HG03520 (cell line): ENCODE measurements around the gene CCT4.
A peak's percentile ranks its signal among the peaks of the same experiment; 100 is the strongest.
"Not testable (repeated sequence)": the region's sequence is repeated elsewhere in the genome, so short reads cannot be mapped to it uniquely, and the experiment has no call there.

ENCODE experiments used
- ATAC-seq: cut with Tn5 transposase; IDR thresholded peaks from one replicate; pipeline ENCODE4 v1.9.1; 2021; ENCODE audit warnings: mild to moderate bottlenecking, moderate library complexity; ENCODE audit not compliant: unreplicated experiment

Gene CCT4, protein sequence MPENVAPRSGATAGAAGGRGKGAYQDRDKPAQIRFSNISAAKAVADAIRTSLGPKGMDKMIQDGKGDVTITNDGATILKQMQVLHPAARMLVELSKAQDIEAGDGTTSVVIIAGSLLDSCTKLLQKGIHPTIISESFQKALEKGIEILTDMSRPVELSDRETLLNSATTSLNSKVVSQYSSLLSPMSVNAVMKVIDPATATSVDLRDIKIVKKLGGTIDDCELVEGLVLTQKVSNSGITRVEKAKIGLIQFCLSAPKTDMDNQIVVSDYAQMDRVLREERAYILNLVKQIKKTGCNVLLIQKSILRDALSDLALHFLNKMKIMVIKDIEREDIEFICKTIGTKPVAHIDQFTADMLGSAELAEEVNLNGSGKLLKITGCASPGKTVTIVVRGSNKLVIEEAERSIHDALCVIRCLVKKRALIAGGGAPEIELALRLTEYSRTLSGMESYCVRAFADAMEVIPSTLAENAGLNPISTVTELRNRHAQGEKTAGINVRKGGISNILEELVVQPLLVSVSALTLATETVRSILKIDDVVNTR

DNA sequence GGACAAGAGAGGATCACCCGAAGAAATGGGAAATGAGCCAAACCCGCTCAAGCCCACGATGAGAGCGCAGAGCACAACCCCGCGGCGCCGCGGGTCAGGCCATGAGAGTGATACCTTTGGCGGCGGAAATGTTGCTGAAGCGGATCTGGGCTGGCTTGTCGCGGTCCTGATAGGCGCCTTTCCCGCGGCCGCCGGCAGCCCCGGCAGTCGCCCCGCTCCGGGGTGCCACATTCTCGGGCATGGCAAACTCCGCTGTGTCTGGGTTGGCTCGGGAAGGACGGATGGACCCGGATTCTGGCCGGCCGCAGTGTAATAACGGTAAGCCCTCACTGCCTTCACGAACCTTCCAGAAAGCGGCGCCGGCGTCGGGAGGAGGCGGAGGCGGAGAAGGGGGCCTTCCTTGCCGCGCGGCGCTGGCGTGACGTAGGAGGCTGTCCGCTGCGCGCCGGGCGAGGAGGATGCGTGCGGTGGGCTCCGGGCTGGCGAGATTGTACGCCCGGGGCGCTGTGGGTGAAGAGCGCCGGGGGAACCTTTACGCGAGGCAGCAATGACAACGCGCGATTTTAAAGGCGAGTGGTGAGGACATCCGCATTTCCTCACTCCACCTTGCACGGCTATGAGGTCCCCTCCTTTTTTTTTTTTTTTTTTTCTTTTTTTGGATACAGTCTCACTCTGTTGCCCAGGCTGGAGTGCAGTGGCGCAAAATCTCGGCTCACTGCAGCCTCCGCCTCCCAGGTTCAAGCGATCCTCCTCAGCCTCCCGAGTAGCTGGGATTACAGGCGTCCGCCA lies at the start of gene CCT4:
Gene CCT4 (minus strand): TSS at position 390 of the 789 bp plus-strand sequence. CDS start 149 bp downstream, at position 241.
- ATAC-seq: peak; percentile 68

DNA sequence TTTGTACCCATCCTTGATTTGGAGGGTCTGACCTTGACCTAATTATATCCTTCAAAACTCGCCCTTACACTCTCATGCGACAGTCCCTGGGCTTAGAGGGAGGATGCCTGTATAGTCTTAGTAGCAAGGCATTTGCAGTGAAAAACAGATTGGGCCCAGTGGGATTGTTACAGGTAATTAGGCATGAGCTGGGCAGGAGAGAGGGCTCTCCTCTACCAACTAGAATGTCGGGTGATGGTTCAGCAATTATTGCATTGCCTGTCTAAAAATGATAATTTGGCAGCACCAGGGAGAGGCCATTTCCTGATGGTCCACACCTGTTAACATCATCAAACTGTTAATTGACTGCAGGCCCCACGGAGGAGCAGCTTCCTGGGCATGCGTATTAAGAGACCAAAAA lies 49.4 kb upstream of the CCT4 start:
- no peak for ATAC-seq

DNA sequence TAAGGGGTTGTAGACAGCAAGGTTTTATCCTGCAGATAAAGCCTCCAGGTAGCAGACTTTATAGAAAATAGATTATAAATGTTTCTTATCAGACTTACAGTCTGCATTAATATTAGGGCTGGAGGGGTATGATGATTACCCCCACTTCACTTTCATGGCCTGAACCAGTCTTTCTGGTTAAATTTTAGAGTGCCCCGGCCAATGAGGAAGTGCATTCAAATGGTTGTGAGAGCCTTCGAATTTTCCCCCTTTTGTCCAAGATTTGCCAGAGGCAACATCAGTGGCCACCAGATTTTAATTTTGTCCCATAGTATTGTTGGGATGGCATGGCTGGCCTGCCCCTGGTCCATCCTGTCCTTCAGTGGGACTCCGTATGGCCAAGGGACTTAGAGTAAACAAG lies 48.6 kb upstream of the CCT4 start:
- no peak for ATAC-seq

DNA sequence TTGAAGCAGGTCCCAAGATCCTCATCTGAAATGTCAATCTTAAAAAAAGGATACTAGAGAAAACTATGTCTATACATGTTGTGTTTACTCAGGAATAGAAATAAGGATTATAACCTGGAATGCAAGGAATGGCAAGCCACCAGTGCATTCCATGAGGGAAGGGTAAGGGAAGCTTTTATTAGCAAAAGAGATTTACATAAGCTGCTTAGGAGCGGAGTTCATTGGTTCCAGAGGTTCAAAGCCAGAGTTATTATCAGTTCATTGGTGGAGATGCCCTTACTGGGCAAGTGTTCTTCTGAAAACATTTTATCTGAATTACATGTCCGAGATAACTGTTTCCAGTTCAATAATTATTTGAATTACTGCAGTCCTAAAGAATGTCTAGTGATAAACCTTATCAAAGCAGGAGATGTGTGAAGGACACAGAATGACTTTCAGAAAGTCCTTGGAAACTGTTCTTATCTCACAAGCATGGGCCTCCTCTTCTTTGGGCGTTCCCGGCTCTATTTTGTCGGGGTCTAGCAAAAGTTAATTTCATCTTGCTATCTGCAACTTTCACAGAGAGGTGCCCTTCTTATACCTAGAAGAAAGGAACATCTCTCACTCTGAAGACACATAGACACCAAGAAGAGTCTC lies 40.5 kb upstream of the CCT4 start:
- ATAC-seq: no peak

DNA sequence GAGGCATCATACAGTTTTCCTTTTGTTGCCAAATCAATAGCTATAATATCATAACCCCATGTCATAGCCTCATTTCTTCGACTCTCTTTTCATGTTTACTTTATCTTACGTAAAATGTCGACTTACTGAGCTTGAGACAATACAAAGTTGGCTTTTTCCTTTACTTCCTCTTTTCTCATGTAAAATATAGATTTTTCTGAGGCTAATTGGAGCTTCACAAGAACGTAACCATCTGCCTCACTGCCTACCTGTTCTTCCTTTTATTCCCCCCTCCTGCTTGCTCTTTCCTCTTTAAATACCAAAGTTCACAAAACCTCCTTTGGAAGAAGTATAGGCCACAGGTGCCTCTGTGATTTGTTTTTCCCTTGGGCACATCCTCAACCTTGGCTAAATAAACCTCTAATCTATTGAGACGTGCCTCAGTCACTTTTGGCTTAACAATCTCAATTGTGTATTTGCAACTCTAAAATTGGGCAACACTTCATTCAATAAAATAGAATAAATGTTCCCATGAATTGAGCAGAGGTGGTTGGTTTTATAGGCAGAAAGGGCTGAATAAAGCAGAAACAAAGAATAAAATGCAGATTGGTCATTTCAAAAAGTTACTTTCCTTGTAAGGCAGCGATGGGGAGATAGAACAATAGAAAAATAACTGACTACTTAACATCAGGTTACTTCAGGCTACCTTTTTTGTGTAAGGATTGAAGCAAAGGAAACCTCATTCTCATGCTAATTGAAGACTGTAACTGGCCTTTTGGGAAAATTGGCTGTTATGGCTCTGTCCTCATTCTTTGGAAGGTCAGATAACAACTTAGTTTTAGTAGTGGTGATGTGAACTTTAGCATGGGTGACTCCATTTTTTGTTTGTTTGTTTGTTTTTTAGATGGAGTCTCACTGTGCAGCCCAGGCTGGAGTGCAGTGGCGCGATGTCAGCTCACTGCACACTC lies 38.3 kb upstream of the CCT4 start:
- no peak for ATAC-seq

DNA sequence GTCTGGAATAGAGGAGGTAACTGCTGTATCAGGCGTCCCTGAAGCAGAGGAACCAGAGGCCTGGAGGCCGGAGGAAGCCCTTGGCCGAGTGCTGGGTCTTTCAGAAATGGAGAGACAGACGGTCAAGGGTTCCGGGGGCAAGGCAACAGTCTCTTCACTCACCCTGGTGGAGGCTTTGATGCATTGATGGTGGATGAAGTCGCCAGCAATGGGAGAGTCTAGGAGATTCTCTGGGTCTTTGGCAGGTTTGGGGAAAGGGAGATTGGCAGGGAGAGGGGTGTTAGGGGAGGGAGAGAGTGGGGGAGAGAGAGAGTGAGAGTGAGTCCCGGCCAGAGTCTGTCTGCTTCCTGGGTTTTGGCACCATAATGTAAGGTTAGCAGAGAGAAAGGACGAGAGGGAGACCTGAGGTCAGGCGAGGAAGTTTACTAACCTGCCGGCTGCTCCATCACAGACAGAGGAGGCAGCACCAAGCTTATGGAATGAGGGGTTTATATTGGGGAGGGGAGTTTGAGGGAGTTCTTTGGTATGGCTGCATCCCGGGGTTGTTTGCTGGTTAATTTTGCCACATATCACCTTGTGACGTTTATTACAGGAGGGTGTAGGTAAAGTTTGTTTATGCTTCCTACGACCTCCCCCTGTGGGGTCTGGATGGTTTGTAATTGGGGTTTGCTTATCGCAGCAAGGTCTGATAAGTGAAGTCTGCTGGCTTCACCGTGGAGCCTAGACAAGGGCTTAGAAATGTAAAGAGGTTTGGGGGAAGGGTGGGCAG lies 36.6 kb upstream of the CCT4 start:
- no peak for ATAC-seq

DNA sequence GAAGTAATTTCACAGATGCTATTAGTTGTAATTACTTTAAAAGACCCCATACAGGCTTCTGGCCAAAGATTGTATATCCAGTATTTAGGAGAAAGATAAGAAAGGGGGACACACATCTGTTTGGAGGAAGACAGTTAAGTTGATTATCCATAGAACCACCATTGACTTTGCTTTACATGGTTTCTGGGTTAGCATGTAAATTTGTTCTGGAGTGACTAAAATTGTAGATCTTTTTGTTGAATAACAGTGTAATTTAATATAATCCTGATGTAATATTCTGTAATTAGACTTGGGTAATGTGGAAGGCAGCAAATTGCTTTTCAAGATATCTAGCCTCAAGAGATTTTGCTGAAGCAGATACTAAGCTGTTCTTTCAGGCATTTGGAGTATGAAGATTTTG lies 34.3 kb upstream of the CCT4 start:
- no peak for ATAC-seq

DNA sequence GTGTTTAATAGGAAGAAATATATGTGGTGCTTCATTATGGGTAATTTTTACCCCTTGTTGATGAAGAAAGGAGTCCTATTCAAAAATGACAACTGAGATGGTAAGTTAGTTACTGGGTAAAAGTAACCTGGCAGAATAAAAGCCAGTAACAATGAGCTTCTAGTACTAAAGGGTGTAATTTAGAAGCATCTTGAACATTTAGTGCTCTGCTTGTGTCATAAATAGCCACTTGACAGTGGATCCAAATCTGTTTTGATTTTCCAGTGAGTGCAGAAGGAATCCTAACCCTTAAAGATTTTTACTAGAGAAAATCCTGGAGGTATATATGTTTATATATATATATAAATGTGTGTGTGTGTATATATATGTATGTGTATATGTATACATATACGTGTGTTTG lies 32.1 kb upstream of the CCT4 start:
- ATAC-seq: no peak

DNA sequence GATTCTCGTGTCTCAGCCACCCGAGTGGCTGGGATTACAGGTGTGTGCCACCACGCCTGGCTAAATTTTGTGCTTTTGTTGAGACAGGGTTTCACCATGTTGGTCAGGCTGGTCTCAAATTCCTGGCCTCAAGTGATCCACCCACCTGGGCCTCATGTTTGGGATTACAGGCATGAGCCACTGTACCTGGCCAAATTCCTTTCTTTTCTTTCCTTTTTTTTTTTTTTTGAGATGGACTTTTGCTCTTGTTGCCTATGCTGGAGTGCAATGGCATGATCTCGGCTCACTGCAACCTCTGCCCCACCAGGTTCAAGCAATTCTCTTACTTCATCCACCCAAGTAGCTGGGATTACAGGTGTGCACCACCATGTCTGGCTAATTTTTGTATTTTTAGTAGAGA lies 26.3 kb upstream of the CCT4 start:
- ATAC-seq: not testable (repeated sequence)

DNA sequence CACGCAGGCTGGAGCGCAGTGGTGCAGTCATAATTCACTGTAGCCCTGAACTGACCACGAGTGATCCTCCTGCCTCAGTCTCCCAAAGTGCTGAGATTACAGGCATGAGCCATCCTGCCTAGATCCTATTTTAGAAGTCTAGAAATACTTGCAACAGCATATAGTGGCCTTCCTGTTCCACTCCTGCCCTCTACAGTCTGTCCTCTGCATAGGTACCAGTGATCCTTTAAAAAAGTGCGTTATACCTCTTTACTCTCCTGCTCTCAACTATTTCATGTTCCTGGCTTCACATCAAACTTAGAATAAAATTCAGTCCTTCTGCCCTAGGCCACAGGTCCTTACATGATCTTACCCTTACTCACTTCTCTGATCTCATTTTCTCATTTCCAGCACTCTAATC lies 23.1 kb upstream of the CCT4 start:
- no peak for ATAC-seq

DNA sequence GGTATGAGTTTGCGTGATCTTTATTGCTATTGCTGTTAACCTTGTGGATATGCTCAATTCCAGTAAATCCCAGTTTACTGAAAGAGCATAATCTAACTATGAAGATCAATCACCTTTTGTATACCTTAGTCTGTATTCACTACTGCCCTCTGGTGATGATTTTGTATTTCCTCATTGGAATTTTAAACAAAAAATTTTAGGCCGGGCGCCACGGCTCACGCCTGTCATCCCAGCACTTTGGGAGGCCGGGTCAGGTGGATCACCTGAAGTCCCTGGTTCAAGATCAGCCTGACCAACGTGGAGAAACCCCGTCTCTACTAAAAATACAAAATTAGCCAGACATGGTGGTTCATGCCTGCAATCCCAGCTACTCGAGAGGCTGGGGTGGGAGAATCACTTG lies 22.1 kb upstream of the CCT4 start:
- ATAC-seq: no peak

DNA sequence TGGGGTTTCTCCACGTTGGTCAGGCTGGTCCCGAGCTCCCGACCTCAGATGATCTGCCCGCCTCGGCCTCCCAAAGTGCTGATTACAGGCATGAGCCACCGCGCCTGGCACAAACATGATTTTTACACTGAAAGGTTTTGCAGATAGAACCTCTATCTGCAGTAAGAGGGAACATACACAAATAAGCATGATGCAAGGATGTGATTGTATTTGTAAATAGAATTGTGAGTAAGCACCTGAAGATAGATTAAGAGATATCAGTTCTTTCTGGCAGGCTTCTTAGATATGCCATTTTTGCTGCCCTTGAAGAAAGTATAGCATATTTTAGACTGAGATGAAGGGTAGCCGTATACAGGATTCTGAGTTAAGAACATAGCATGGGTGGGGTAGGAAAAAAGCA lies 20.7 kb upstream of the CCT4 start:
- no peak for ATAC-seq

DNA sequence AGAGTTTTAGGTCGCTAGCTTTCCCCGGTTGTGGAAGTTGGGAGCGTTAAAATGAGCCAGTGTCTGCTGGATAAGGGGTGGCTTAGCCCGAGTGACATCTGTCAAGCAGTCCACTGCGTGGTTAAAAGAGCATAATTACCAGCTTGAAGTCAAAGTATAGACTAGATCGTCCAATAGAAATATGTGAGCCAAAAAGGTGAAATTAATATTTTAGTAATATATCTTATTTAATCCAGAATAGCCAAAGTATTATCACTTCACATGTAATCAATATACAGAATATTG lies 17.7 kb upstream of the CCT4 start:
- ATAC-seq: no peak

DNA sequence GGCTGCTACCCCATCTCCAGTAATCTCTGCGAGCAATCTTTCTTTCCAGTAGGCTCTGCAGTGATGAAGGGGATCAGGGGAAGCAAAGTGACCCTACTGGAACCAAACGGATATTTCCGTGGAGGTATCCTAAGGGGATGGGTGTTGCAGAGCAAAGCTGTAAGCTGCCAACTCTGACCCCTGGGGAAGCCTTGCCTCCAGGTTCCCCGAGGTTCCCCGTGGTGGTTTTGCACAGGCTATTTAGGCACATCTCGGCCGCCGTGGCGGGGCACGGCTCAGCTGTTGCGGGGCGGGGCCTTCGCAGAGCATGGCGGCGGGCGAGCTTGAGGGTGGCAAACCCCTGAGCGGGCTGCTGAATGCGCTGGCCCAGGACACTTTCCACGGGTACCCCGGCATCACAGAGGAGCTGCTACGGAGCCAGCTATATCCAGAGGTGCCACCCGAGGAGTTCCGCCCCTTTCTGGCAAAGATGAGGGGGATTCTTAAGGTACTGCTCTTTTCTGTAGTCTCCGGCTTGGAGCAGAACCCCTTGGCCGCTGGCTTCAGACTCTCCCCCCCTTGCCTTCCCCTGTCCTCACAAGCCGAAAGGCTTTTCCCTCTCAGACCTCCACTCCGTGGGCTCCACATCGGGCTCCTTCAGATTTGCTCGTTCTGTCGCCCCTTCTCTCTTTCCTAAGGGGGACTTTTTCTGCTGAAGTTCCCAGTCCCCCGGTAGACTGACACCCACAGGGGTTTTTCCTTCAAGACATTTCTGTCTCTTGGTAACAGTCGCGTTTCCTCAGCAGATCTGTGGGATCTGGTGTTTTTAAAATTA lies 17.1 kb upstream of the CCT4 start, which contains the start of gene COMMD1:
Gene COMMD1 (plus strand): TSS at position 303 of the 814 bp plus-strand sequence. CDS start 5 bp downstream, at position 308.
- ATAC-seq: peak; percentile 98

DNA sequence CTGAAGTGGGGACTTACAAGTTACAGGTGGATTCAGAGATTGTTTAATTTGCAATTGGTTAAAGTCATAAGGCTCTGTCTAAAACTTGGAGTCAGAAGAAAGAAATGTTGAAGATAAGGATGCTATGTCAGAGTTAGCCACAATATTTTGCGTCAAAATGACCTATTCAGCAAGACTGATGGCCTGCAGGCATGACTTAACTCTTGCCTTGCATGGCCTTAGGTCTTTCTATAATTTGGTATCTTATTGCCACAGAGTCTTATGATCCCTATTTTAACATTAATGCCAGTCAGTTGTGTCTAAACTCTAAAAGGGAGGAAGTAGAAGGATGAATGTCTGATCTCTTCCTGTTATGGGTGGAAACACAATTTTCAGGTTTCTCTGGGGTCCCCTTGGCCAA lies 11.8 kb upstream of the CCT4 start:
- no peak for ATAC-seq

DNA sequence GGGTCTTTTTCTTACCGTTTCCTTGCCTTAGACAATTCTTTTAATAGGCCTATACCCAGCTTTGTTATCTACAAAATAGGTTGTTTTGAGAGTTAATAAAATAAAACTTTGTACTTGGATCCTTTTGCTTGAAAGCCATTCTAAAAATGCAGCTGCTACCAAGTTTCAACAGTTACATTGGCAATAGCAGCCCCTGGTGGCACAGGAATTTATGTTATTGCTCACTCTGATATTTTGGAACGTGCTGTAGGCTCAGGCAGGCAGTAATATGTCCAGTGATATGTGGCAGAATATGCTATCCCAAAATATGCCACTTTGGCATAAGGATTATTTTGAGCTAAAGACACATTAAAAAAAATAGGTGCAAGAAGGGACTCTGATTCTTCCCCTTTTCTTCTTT lies 10.4 kb upstream of the CCT4 start:
- no peak for ATAC-seq

DNA sequence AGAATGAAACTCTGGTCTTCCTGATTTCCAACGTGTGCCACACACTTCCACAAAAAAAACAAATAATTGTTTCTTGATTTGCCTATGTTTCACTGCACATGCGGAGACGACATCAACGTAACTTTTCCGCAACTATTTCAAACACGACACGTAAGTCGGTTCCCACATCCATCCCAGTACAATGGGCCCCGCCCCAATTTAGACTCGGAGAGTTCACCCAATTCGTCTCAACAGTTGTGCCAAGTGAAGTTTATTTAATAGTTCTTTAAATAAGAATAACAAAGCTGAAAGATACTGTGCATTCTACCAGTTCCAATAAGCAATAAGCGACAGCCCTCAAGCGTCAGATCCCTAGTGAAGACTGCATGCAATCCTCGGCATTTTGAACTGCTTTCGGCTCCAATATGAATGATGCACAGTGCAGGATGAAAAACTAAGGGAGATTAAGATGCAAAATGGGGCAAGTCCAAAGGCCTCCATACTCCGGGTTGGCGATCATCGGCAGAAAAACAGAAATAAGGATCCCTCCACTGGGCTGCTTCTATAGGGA lies 664 bp downstream of the CCT4 start:
- ATAC-seq: peak; percentile 2

DNA sequence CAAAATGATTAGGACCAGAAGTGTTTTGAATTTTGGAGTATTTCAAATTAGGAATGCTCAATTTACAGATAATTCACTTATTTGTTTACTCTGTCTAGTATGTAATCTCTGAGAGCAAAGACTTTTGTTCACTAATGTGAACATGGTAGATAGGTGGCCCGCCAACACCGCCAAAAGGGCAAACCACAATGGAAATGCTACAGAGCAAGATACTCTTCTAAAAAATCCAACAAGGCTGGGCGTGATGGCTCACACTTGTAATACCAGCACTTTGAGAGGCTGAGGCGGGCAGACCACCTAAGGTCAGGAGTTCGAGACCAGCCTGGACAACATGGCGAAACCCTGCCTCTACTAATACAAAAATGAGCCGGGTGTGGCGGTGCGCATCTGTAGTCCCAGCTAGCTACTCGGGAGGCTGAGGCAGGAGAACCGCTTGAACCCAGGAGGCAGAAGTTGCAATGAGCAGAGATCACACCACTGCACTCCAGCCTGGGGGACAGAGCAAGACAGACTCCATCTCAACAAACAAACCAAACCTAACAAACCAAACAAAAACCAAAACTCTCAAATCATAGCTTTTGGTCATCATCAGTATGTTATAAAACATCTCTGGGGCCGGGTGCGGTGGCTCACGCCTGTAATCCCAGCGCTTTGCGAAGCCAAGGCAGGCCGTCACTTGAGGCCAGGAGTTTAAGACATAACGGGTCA lies 2.4 kb downstream of the CCT4 start:
- no peak for ATAC-seq
